IMR-90 (cell line): ENCODE results near the gene TBC1D24. TPM values are rescaled to one million over a fixed set of nuclear protein-coding genes. Genes with fewer than 3 reads are reported as not detected.

Experiments used
- ATAC-seq: fragments of 200-7000 bp; cut with Tn5 transposase; 2 replicates; pipeline ENCODE4 v1.9.1; 2020; ENCODE audit warnings: low read depth, mild to moderate bottlenecking, moderate library complexity
- BruUV-seq: library from RNA; stranded (reverse); fragments of 400-500 nt; replicated peaks from 2 replicates; lab custom pipeline; 2021; lab: Mats Ljungman, UMichigan
- CTCF ChIA-PET: fragments of 300-600 bp; formaldehyde crosslinking; extraction: SDS; loops from one replicate; lab custom pipeline; 2021; ENCODE audit warnings: antibody characterized with exemption; lab: Yijun Ruan, JAX
- POLR2A ChIA-PET: fragments of 300-600 bp; sonication (Branson Sonifier 250); formaldehyde crosslinking; loops from one replicate; lab custom pipeline; 2022; ENCODE audit warnings: antibody characterized with exemption; ENCODE audit not compliant: unreplicated experiment; lab: Charles Lee
- DNase-seq: peaks from one replicate; pipeline ENCODE4 v3.0.0; 2013
- H2AFZ ChIP-seq: replicated peaks from 2 replicates; pipeline ENCODE3; 2013; ENCODE audit warnings: low read length, mild to moderate bottlenecking; ENCODE audit not compliant: poor library complexity
- H2AK5ac ChIP-seq: 2 replicates; pipeline ENCODE4 v1.6.1; 2013; ENCODE audit warnings: low read depth, low read length, inconsistent platforms
- H2AK9ac ChIP-seq: replicated peaks from 2 replicates; pipeline ENCODE3; 2013; ENCODE audit warnings: mild to moderate bottlenecking, low read depth, low read length, moderate library complexity; ENCODE audit not compliant: poor library complexity
- H2BK120ac ChIP-seq: 2 replicates; pipeline ENCODE4 v1.6.1; 2013; ENCODE audit warnings: low read depth, low read length, inconsistent platforms
- H2BK15ac ChIP-seq: 3 replicates; pipeline ENCODE4 v1.6.1; 2013; ENCODE audit warnings: low read depth, low read length, inconsistent platforms
- H2BK20ac ChIP-seq: 2 replicates; pipeline ENCODE4 v1.6.1; 2013; ENCODE audit warnings: low read depth, mild to moderate bottlenecking, inconsistent platforms, low read length, moderate library complexity
- H2BK5ac ChIP-seq: 2 replicates; pipeline ENCODE4 v1.6.1; 2013; ENCODE audit warnings: mild to moderate bottlenecking, low read depth, low read length, inconsistent platforms; ENCODE audit not compliant: poor library complexity, severe bottlenecking
- H3K14ac ChIP-seq: replicated peaks from 2 replicates; pipeline ENCODE4 v1.6.1; 2013; ENCODE audit warnings: low read depth, low read length, inconsistent platforms
- H3K18ac ChIP-seq: 2 replicates; pipeline ENCODE4 v1.6.1; 2013; ENCODE audit warnings: low read depth, low read length, control low read depth
- H3K23ac ChIP-seq: 2 replicates; pipeline ENCODE4 v1.6.1; 2013; ENCODE audit warnings: low read depth, low read length, inconsistent platforms
- H3K27ac ChIP-seq: 2 replicates; pipeline ENCODE4 v1.5.1; 2013; ENCODE audit warnings: mild to moderate bottlenecking, control low read depth, low read length; ENCODE audit not compliant: insufficient read depth
- H3K27me3 ChIP-seq: 2 replicates; pipeline ENCODE4 v1.6.1; 2013; ENCODE audit warnings: low read length; ENCODE audit not compliant: control insufficient read depth, insufficient read depth
- H3K36me3 ChIP-seq: 2 replicates; pipeline ENCODE4 v1.6.1; 2013; ENCODE audit warnings: low read length, mixed read lengths; ENCODE audit not compliant: control insufficient read depth, insufficient read depth
- H3K4ac ChIP-seq: 2 replicates; pipeline ENCODE4 v1.6.1; 2013; ENCODE audit warnings: low read depth, low read length, inconsistent platforms
- H3K4me1 ChIP-seq: 2 replicates; pipeline ENCODE4 v1.6.1; 2013; ENCODE audit warnings: low read length, mixed read lengths; ENCODE audit not compliant: control insufficient read depth, insufficient read depth
- H3K4me2 ChIP-seq: 2 replicates; pipeline ENCODE4 v1.6.1; 2013; ENCODE audit warnings: low read depth, mild to moderate bottlenecking, control low read depth, low read length, moderate library complexity
- H3K4me3 ChIP-seq: 2 replicates; pipeline ENCODE4 v1.5.1; 2013; ENCODE audit warnings: low read depth, mild to moderate bottlenecking, control low read depth, low read length, moderate library complexity; ENCODE audit not compliant: insufficient read depth
- H3K56ac ChIP-seq: 2 replicates; pipeline ENCODE4 v1.6.1; 2013; ENCODE audit warnings: low read length, inconsistent platforms; ENCODE audit not compliant: insufficient read depth; ENCODE audit errors: extremely low read depth
- H3K79me1 ChIP-seq, 2 experiments: 2 replicates each; pipeline ENCODE4 v1.6.1; 2013; ENCODE audit warnings: low read length in 2 of 2, inconsistent platforms in 1 of 2, low read depth in 1 of 2
- H3K9ac ChIP-seq: 2 replicates; pipeline ENCODE4 v1.6.1; 2013; ENCODE audit warnings: low read depth, low read length, control low read depth
- H3K9me1 ChIP-seq: 2 replicates; pipeline ENCODE4 v1.6.1; 2013; ENCODE audit warnings: low read length, inconsistent platforms; ENCODE audit not compliant: insufficient read depth
- H3K9me3 ChIP-seq: 2 replicates; pipeline ENCODE4 v1.6.1; 2013; ENCODE audit warnings: low read length; ENCODE audit not compliant: control insufficient read depth, insufficient read depth
- H4K20me1 ChIP-seq: 2 replicates; pipeline ENCODE4 v1.6.1; 2013; ENCODE audit warnings: low read length, inconsistent platforms; ENCODE audit not compliant: insufficient read depth
- H4K5ac ChIP-seq: 2 replicates; pipeline ENCODE4 v1.6.1; 2013; ENCODE audit warnings: mild to moderate bottlenecking, low read depth, low read length, control low read depth
- H4K8ac ChIP-seq, 2 experiments: 2 replicates each; pipeline ENCODE4 v1.6.1; 2013; ENCODE audit warnings: low read depth in 2 of 2, low read length in 2 of 2, control low read depth in 1 of 2, inconsistent platforms in 1 of 2
- H4K91ac ChIP-seq: 2 replicates; pipeline ENCODE4 v1.6.1; 2013; ENCODE audit warnings: low read depth, low read length, inconsistent platforms; ENCODE audit not compliant: insufficient read depth
- CEBPB ChIP-seq: IDR thresholded peaks from 2 replicates; pipeline ENCODE4 v1.6.1; 2012; ENCODE audit warnings: low read depth, low read length, improper control_type of control experiment
- CHD1 ChIP-seq: IDR thresholded peaks from 2 replicates; pipeline ENCODE4 v1.6.1; 2012; ENCODE audit warnings: low read depth, low read length, improper control_type of control experiment
- CTCF ChIP-seq: conservative IDR thresholded peaks from 2 replicates; pipeline ENCODE4 v1.5.1; 2012; ENCODE audit warnings: mild to moderate bottlenecking, low read depth, low read length, improper control_type of control experiment
- ELK1 ChIP-seq: fragments of 150-350 bp; IDR thresholded peaks from 2 replicates; pipeline ENCODE4 v1.6.1; 2016; ENCODE audit warnings: low read depth, mild to moderate bottlenecking, low read length, moderate library complexity, borderline replicate concordance
- FOS ChIP-seq: fragments of 150-350 bp; IDR thresholded peaks from 2 replicates; pipeline ENCODE4 v1.6.1; 2016; ENCODE audit warnings: low read depth, low read length
- MAZ ChIP-seq: IDR thresholded peaks from 2 replicates; pipeline ENCODE4 v1.6.1; 2012; ENCODE audit warnings: low read depth, mild to moderate bottlenecking, low read length, improper control_type of control experiment, moderate library complexity, borderline replicate concordance
- MXI1 ChIP-seq: IDR thresholded peaks from 2 replicates; pipeline ENCODE4 v1.6.1; 2012; ENCODE audit warnings: low read depth, mild to moderate bottlenecking, low read length, moderate library complexity, borderline replicate concordance
- POLR2A ChIP-seq: IDR thresholded peaks from 2 replicates; pipeline ENCODE4 v1.6.1; 2012; ENCODE audit warnings: mild to moderate bottlenecking, low read depth, low read length
- RCOR1 ChIP-seq: IDR thresholded peaks from 2 replicates; pipeline ENCODE4 v1.6.1; 2012; ENCODE audit warnings: mild to moderate bottlenecking, low read length, improper control_type of control experiment; ENCODE audit not compliant: insufficient replicate concordance
- WGBS, 2 experiments: methylation state at CpG; one replicate each; pipeline versions ENCODE4 v1.1.5 to v1.1.7; 2013; ENCODE audit warnings: missing lambda C conversion rate in 2 of 2; ENCODE audit not compliant: insufficient read length in 1 of 2; ENCODE audit errors: extremely low coverage in 2 of 2; 5-methylcytosine and 5-hydroxymethylcytosine counted together
- dilution Hi-C: fragments of 300-500 bp; cut with HindIII; formaldehyde crosslinking; loops from one replicate; pipeline ENCODE4 v1.14.3; 2018; ENCODE audit warnings: low sequenced_read_pairs; ENCODE audit not compliant: unreplicated experiment
- in situ Hi-C: fragments of 300-500 bp; cut with MboI; formaldehyde crosslinking; loops from 3 replicates; pipeline ENCODE4 v1.14.3; 2019; ENCODE audit warnings: low sequenced_read_pairs, inconsistent platforms, mixed read lengths
- intact Hi-C: fragments of 100-400 bp; cut with micrococcal nuclease; formaldehyde crosslinking; loops from 2 replicates; pipeline ENCODE4 v1.10.0; 2022
- polyA plus RNA-seq, 3 experiments: library from polyadenylated mRNA; depleted of rRNA; stranded (reverse); fragments of >200 nt; gene quantifications; 2 replicates each; pipeline ENCODE4 v1.2.3, GENCODE V29; 2012; ENCODE audit warnings: low replicate concordance in 1 of 3
- total RNA-seq: library from RNA; depleted of rRNA; stranded (reverse); fragments of >200 nt; gene quantifications from 2 replicates; pipeline ENCODE4 v1.2.3, GENCODE V29; 2012

The TBC1D24 gene
- total and polyA plus RNA-seq, 2 of the 4 experiments (the other 2 are of a cell fraction): 7.5 to 13.4 TPM

DNA sequence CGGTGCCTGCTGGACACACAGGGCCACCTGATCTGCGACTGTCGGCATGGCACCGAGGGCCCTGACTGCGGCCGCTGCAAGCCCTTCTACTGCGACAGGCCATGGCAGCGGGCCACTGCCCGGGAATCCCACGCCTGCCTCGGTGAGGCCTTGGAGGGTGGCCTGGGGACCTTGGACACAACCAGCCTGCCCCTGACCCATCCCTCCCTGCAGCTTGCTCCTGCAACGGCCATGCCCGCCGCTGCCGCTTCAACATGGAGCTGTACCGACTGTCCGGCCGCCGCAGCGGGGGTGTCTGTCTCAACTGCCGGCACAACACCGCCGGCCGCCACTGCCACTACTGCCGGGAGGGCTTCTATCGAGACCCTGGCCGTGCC lies 2.5 kb upstream of the TBC1D24 start:
- DNase-seq (no peak), ATAC-seq (no peak)
- Histone ChIP-seq H3K56ac (no peak overlapping the region), H3K9me3 (no peaks in the 10 kb centered on the region), H3K18ac (no peak overlapping the region), H2BK20ac (no peak overlapping the region), H2BK5ac (no peak overlapping the region), H3K4me1 (peaks cover 21% of the 10 kb centered on the region), H2BK15ac (no peak overlapping the region), H4K20me1 (peaks cover 17% of the 10 kb centered on the region), H4K5ac (no peak overlapping the region), H3K9ac (no peak overlapping the region), H2BK120ac (no peak overlapping the region), H2AFZ (peak overlapping the region; percentile 33), H3K23ac (no peak overlapping the region), H3K14ac (no peak overlapping the region), H4K8ac (no peak overlapping the region), H3K4ac (no peak overlapping the region), H3K79me1 (peaks cover 10 to 40% of the 10 kb centered on the region in 2 experiments; a peak in 2 of 4 replicates), H3K4me3 (no peak overlapping the region), H3K27ac (no peak overlapping the region), H4K91ac (no peak overlapping the region), H3K27me3 (no peaks in the 10 kb centered on the region; the same call in 1 of the 2 replicates), H2AK9ac (no peak overlapping the region), H3K9me1 (peaks cover 3% of the 10 kb centered on the region; the same call in 1 of the 2 replicates), H2AK5ac (no peak overlapping the region), H3K36me3 (no peaks in the 10 kb centered on the region), H3K4me2 (no peak overlapping the region)
- ChIA-PET POLR2A (no interaction called here), CTCF (no interaction called here)
- in situ Hi-C loops (no loop called here), dilution Hi-C loops (no loop called here), intact Hi-C loops (no loop called here)
- BruUV-seq: no TSS peak
- WGBS, 2 experiments: 93% methylated on average over 3 of the region's 27 CpGs; no CpG with 5 or more reads in 1 of the 2 experiments
- TF ChIP-seq ELK1: no peak
- TF ChIP-seq FOS: no peak
- TF ChIP-seq CTCF: no peak
- TF ChIP-seq RCOR1: no peak
- TF ChIP-seq CEBPB: no peak
- TF ChIP-seq CHD1: no peak
- no peak for TF ChIP-seq MAZ
- TF ChIP-seq POLR2A: no peak
- no peak for TF ChIP-seq MXI1
